Vagina (tissue), 2 donors: ENCODE data around the gene CORO2B. TPM values are rescaled to one million over a fixed set of nuclear protein-coding genes. Genes with fewer than 3 reads are reported as not detected.

Source experiments
- DNase-seq, 2 donors: peaks; one replicate each; pipeline ENCODE4 v3.0.0-alpha.2; 2017; ENCODE audit errors: extremely low spot score in 2 of 2
- H3K27ac ChIP-seq: fragments of 200-600 bp; sonication (generic); one replicate; pipeline ENCODE4 v1.5.1; 2019
- H3K27me3 ChIP-seq: fragments of 200-600 bp; sonication (generic); one replicate; pipeline ENCODE4 v1.5.1; 2019
- H3K36me3 ChIP-seq, 2 donors: fragments of 200-600 bp; sonication (generic); one replicate each; pipeline ENCODE4 v1.5.1; 2017 to 2019
- H3K4me1 ChIP-seq: fragments of 200-600 bp; sonication (generic); one replicate; pipeline ENCODE4 v1.5.1; 2019
- H3K4me3 ChIP-seq, 2 donors: fragments of 200-600 bp; sonication (generic); 1 replicate in 1 of 2; 2 replicates in 1 of 2; pipeline ENCODE4 v1.5.1; 2016 to 2019
- H3K9me3 ChIP-seq: fragments of 200-600 bp; sonication (generic); one replicate; pipeline ENCODE4 v1.5.1; 2019
- POLR2A ChIP-seq, 2 donors: fragments of 450-650 bp; IDR thresholded peaks; one replicate each; pipeline ENCODE4 v1.6.1; 2017; ENCODE audit warnings: antibody characterized with exemption in 2 of 2, mild to moderate bottlenecking in 2 of 2, moderate library complexity in 2 of 2
- POLR2AphosphoS5 ChIP-seq, 2 donors: sonication (generic); formaldehyde crosslinking; IDR thresholded peaks; one replicate each; pipeline ENCODE4 v1.9.0; 2017; ENCODE audit warnings: antibody characterized with exemption in 2 of 2, mild to moderate bottlenecking in 2 of 2, low read depth in 1 of 2; ENCODE audit not compliant: insufficient read depth in 1 of 2
- intact Hi-C: fragments of 100-400 bp; cut with DNase I; formaldehyde crosslinking; loops from one replicate; pipeline ENCODE4 v1.15.1; 2023
- total RNA-seq: library from RNA; depleted of rRNA; stranded (reverse); fragments of >200 nt; gene quantifications from one replicate; pipeline ENCODE4 v1.2.3, GENCODE V29; 2016
- TF ChIP-seq, protein P1 (sequence below), 3 experiments: fragments of 450-650 bp in 2 of 3; fragments of 200-600 bp in 1 of 3; sonication (generic) in 1 of 3; IDR thresholded peaks; one replicate each; pipeline ENCODE4 v1.5.1; 2017 to 2019; ENCODE audit warnings: antibody characterized with exemption in 3 of 3, mild to moderate bottlenecking in 2 of 3, moderate library complexity in 2 of 3

CORO2B gene
- total RNA-seq, 1 donor from 2014 or later, result 4.7 TPM

DNA sequence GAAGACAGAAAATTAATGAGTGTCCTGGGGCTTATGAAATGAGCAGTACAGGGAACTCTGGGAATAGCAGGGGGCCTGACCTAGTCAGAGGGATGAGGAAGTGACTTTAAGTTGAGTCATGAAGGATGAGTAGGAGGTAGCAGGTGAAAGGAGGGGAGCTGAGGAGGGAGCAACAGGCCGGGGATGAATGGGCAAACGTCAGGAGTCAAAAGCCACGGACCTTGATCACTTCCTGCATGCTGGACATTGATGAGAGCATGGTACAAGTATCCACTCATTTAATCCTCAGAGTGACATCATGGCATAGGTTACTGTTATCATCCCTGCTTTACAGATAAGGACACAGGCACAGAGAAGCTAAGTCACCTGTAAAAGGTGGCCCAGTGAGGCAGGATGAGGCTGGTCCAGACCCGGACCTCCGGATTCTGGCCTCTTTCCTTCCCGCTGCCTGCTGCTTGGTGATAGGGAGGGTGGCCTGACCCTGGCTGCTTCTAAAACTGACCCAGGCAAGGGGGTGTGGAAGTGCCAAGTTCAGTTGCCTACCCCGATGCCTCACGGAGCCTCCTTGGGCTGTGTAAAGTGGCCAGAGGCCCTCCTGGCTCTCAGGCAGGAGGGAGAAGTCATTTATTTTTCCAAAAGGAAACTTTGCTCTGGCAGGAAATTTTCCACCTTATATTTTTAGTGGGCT, 7.6 kb downstream of the CORO2B start:
- H3K27ac ChIP-seq, result no peak overlapping the region
- H3K9me3 ChIP-seq, result no peaks in the 10 kb centered on the region
- intact Hi-C loops, result no loop called here
- H3K4me1 ChIP-seq, result peaks cover 5% of the 10 kb centered on the region
- TF ChIP-seq POLR2AphosphoS5 (IDR thresholded peaks at IDR 0.05; ENCODE audit: insufficient read depth in 1 of 2, low read depth in 1 of 2), result no peak
- TF ChIP-seq, protein P1, sequence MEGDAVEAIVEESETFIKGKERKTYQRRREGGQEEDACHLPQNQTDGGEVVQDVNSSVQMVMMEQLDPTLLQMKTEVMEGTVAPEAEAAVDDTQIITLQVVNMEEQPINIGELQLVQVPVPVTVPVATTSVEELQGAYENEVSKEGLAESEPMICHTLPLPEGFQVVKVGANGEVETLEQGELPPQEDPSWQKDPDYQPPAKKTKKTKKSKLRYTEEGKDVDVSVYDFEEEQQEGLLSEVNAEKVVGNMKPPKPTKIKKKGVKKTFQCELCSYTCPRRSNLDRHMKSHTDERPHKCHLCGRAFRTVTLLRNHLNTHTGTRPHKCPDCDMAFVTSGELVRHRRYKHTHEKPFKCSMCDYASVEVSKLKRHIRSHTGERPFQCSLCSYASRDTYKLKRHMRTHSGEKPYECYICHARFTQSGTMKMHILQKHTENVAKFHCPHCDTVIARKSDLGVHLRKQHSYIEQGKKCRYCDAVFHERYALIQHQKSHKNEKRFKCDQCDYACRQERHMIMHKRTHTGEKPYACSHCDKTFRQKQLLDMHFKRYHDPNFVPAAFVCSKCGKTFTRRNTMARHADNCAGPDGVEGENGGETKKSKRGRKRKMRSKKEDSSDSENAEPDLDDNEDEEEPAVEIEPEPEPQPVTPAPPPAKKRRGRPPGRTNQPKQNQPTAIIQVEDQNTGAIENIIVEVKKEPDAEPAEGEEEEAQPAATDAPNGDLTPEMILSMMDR (IDR thresholded peaks at IDR 0.05), result no peak
- no peak for TF ChIP-seq POLR2A (IDR thresholded peaks at IDR 0.05)
- no peak for DNase-seq
- no peaks in the 10 kb centered on the region for H3K27me3 ChIP-seq
- H3K4me3 ChIP-seq, result no peak overlapping the region
- no peaks in the 10 kb centered on the region for H3K36me3 ChIP-seq

DNA sequence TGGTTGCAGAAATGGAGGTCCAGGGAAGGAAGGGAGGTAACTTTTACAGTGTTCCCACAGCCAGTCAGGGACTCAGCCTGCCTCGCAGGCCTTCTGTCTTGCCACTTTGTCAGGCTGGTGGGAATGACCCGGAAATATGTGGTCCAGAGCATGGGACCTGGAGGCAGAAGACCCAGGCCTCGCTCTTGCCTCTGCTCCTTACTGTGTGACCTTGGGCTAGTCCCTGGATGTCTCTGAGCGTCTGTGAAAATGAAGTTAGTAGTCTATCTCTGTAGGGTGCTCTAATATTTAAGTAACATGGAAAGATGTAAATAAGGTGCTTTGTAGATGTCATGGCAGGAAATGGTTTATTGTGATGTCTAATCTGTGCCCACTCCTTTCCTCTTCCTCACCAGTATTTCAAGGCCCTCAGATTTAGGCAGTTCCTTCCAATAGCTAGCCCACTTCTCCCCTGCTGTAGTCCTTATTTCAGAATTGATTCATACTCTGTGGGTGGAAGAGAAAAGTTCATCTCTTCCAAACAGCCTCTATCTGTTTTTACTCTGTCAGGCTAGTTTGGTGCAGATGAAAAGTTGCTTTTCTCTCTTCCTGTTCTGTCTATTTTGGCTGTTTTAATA, 9.1 kb downstream of the CORO2B start:
- H3K27me3 ChIP-seq, result no peaks in the 10 kb centered on the region
- no peak overlapping the region for H3K27ac ChIP-seq
- peaks cover 5% of the 10 kb centered on the region for H3K4me1 ChIP-seq
- H3K9me3 ChIP-seq, result no peaks in the 10 kb centered on the region
- H3K36me3 ChIP-seq, result no peaks in the 10 kb centered on the region
- intact Hi-C loops, result no loop called here
- TF ChIP-seq, protein P1 (IDR thresholded peaks at IDR 0.05), result no peak
- TF ChIP-seq POLR2AphosphoS5 (IDR thresholded peaks at IDR 0.05; ENCODE audit: insufficient read depth in 1 of 2, low read depth in 1 of 2) (no peak), POLR2A (IDR thresholded peaks at IDR 0.05) (no peak)
- H3K4me3 ChIP-seq, result no peak overlapping the region
- no peak for DNase-seq

- no peaks in the 10 kb centered on the region for H3K27me3 ChIP-seq
- no peak overlapping the region for H3K27ac ChIP-seq
- no peak for DNase-seq
- intact Hi-C loops, result no loop called here
- TF ChIP-seq POLR2A (IDR thresholded peaks at IDR 0.05) (no peak), POLR2AphosphoS5 (IDR thresholded peaks at IDR 0.05; ENCODE audit: insufficient read depth in 1 of 2, low read depth in 1 of 2) (no peak)
- TF ChIP-seq, protein P1 (IDR thresholded peaks at IDR 0.05), result no peak
- no peaks in the 10 kb centered on the region for H3K9me3 ChIP-seq
- no peak overlapping the region for H3K4me3 ChIP-seq
- no peaks in the 10 kb centered on the region for H3K36me3 ChIP-seq
- peaks cover 5% of the 10 kb centered on the region for H3K4me1 ChIP-seq
Observed at GRCh38 chr15:68589053-68589452, 10.3 kb downstream of the CORO2B start.

DNA sequence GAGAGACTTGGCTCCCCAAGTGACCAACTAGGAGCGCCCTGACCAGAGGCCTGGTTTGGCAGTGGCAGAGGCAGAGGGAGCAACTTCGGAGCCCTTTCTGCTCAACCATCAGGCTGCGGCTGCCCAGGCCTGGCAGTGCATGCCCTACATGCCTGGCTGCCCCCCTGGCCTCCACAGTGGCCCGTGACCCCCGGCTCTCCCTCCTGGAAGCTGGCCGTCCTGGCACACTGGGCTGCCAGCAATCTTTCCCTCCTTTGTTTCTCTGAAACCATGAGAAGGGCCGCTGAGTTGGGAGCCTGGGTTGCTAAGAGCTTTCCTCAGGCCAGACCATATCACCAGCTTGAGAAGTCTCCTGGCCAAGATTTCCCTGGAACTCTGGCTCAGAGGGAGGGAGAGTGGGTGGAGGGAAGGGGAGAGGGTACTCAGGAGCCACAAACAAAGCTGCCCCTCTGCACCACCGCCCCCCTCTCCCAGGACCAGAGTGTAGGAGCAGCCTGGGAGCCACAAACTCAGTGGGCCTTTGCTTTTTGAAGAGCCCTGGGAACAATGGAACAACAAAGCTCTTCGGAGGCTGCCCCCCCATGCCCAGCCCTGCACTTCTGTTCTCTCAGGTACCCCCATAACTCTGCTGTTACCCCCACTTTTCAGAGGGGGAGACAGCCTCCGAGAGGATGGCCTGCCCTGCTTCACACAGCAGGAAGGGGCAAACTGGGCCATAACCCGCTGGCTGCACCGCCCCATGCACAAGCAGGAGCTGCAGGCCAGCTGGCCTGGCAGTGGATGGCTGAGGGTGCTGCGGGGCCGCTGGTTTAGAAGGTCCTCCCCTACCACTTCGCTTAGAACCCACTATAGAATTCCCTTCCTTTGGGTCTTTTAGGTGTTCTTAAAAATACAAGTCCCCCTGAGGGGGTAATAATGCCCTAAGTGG, 11.3 kb downstream of the CORO2B start:
- no peaks in the 10 kb centered on the region for H3K9me3 ChIP-seq
- H3K27me3 ChIP-seq, result no peaks in the 10 kb centered on the region
- TF ChIP-seq POLR2A (IDR thresholded peaks at IDR 0.05), result no peak
- no peak for TF ChIP-seq POLR2AphosphoS5 (IDR thresholded peaks at IDR 0.05; ENCODE audit: insufficient read depth in 1 of 2, low read depth in 1 of 2)
- H3K4me3 ChIP-seq, result no peak overlapping the region
- no peak overlapping the region for H3K27ac ChIP-seq
- DNase-seq, result no peak
- no peaks in the 10 kb centered on the region for H3K4me1 ChIP-seq
- no peaks in the 10 kb centered on the region for H3K36me3 ChIP-seq
- intact Hi-C loops, result no loop called here

- Histone ChIP-seq H3K36me3 (no peaks in the 10 kb centered on the region), H3K4me1 (no peaks in the 10 kb centered on the region), H3K4me3 (no peak overlapping the region), H3K9me3 (no peaks in the 10 kb centered on the region), H3K27me3 (no peaks in the 10 kb centered on the region), H3K27ac (no peak overlapping the region)
- DNase-seq, result no peak
- intact Hi-C loops, result no loop called here
- no peak for TF ChIP-seq POLR2A (IDR thresholded peaks at IDR 0.05)
- TF ChIP-seq POLR2AphosphoS5 (IDR thresholded peaks at IDR 0.05; ENCODE audit: insufficient read depth in 1 of 2, low read depth in 1 of 2), result no peak
- TF ChIP-seq, protein P1 (IDR thresholded peaks at IDR 0.05), result no peak
Observed at GRCh38 chr15:68590721-68591389, 12.1 kb downstream of the CORO2B start.
